GM21619 (cell line): ENCODE results near the gene SORCS2.

Experiments
- ATAC-seq: cut with Tn5 transposase; IDR thresholded peaks from one replicate; pipeline ENCODE4 v1.9.1; 2021; ENCODE audit not compliant: unreplicated experiment

Gene SORCS2

GRCh38 chr4:7384929-7385890 lies 192.9 kb downstream of the SORCS2 start:
- ATAC-seq: no peak

GRCh38 chr4:7387925-7388324 lies 195.6 kb downstream of the SORCS2 start:
- no peak for ATAC-seq

GRCh38 chr4:7388627-7389026 lies 196.3 kb downstream of the SORCS2 start:
- ATAC-seq: no peak

GRCh38 chr4:7389101-7389701 lies 196.9 kb downstream of the SORCS2 start:
- ATAC-seq: no peak

GRCh38 chr4:7389719-7390118 lies 197.4 kb downstream of the SORCS2 start:
- no peak for ATAC-seq

- no peak for ATAC-seq
These were observed 198.0 kb downstream of the SORCS2 start for GRCh38 chr4:7390336-7390735.

- no peak for ATAC-seq
These were observed 198.7 kb downstream of the SORCS2 start for GRCh38 chr4:7390906-7391636.

GRCh38 chr4:7391637-7392437 lies 199.5 kb downstream of the SORCS2 start:
- ATAC-seq: no peak

- ATAC-seq: no peak
These were observed 200.4 kb downstream of the SORCS2 start for GRCh38 chr4:7392438-7393421.

- no peak for ATAC-seq
These were observed 201.6 kb downstream of the SORCS2 start for GRCh38 chr4:7393601-7394575.

- ATAC-seq: no peak
These were observed 202.5 kb downstream of the SORCS2 start for GRCh38 chr4:7394681-7395451.

GRCh38 chr4:7395645-7396044 lies 203.3 kb downstream of the SORCS2 start:
- no peak for ATAC-seq

- no peak for ATAC-seq
These were observed 204.0 kb downstream of the SORCS2 start for GRCh38 chr4:7396186-7396910.

GRCh38 chr4:7397206-7398103 lies 205.1 kb downstream of the SORCS2 start:
- ATAC-seq: no peak

GRCh38 chr4:7398104-7398423 lies 205.7 kb downstream of the SORCS2 start:
- ATAC-seq: no peak

GRCh38 chr4:7398788-7399439 lies 206.6 kb downstream of the SORCS2 start:
- ATAC-seq: no peak
